ENCODE measurements around the gene MAMSTR.
"Not testable (repeated sequence)": the region's sequence is repeated elsewhere in the genome, so short reads cannot be mapped to it uniquely, and the experiment has no call there.

MAMSTR gene

DNA sequence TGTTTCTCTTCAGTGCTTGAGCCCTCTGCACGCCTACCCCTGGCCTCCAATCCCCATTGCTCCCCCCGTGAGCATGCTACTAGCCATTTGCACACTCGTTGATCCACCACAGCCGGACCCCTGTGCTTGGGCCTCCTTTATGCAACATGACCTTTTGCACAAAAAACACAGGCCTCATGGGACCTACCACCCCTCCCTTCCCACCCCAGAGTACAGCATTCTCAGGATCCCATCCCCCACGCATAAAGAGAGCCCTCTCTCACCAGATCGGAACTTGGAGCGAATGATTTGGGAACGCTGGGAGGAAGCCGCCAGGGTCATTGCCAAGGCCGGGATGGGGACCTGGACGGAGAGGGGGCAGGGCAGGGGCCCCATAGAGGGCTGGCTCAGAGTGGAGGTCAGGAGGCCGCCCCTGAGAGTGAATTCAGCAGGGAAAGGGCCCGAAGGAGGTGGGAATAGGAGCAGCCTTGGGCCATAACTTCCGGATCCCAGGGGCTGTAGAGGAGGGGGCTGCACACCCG is 754 bp downstream of the MAMSTR start:
- DNase-seq = no peak

DNA sequence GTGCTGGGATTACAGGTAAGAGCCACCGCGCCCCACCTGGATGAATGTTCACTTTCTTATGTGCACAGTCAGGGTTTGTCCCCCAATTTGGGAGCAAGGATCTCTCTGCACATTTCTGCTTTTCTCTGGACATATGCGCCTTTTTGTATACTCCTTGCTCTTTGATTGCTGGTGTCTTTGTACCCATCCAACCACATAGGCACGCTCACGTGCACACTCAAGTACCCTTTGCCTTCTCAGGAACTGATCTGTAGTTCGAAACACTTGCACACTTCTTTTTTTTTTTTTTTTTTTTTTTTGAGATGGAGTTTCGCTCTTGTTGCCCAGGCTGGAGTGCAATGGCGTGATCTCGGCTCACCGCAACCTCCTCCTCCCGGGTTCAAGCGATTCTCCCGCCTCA is 1.4 kb downstream of the MAMSTR start:
- DNase-seq = not testable (repeated sequence)

DNA sequence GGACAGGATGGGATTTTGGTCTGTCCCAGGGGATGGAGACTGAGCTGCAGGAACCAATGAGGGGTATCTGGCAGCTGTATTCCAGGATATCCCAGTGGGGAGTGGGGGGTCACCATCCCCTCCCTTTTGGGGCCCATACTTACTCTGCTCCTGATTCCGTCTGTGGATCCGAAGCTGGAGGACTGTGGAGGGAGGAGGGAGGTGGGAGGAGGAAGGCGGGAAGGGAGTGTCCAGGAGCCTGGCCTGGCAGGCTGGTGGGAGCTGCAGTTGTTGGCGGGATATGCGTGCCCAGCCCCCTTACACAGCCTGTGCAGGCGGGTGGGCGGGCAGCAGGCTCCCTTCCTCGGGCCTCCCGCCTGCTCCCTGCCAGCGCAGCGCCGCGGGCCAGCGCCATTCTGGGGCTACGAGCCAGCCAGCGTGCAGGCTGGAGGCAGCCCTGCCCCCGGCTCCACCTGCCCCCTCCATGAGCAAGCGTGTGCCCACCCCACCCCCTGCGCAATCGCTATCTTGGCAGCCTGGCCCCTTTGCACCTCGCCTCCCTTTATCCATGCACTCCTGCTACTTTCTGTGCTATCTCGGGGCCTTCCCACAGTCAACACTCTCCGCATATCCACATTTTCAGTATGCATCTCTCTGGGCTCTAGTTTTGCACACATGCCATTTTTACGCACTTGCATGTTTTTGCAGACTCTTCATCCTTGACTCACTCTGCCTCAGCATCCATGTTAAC is 2.8 kb downstream of the MAMSTR start:
- no peak for DNase-seq

DNA sequence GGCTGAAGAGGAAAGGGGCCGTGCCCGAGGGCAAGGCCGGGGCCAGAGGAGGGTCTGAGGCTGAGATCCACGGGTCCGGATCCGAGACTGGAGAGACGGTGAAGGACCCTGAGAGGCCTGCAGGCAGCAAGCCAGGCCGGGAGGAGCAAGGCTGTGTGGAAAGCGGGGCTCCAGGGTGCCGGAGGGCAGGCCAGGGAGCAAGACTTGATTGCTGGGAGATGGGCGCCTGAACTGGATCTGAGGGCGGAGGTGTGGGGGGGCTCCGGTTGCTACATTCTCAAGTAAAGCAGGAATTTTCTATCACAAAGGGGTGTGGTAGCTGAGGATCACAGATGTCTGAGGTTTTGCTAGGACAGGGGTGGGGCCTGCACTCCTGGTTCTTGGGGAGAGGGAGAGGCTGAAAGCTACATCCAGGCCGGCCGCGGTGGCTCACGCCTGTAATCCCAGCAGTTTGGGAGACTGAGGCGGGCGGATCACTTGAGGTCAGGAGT is 3.8 kb downstream of the MAMSTR start:
- DNase-seq = no peak

GRCh38 chr19:48714759-48715675 is 4.5 kb downstream of the MAMSTR start:
- DNase-seq = no peak

DNA sequence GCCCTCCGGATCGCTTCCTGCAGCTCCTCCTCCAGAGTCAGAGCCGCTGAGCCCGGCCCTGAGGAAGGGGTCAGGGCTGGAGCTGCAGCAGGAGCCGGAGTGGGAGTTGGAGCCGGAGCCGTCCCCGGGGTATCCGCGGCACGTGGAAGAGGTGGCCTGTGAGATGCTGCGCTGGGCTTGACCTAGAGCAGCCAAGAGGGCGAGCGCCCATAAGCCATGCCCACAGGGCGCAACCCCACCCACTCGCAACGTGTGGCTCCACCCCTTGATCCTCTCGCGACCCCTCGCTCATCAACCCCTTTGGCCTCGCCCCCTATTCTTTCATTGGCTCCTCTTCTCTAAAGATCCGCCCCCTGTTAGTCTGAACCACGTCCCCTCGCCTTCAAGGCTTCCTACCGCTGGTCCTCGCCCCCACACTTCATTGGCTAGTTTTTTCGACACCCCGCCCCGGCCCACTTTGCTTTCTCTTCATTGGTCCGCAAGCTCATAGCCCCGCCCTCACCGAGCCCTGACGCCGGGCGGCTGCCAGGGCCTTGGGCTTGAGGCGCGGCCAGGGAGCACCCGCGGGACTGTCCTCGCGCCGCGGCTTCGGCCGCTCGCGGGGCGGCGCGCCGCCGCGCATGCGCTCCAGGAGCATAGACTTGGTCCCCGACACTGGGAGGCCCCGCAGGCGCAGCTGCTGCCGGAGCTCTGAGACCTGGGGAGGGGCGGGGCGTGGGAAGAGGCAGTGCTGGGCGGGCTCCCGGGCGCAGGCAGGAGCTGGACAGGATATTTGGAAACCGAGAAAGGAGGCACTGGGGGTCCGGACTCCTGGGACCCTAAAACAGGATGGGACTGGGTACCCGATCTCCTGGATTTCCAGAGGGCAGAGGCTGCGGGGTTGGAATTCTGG is 5.4 kb downstream of the MAMSTR start:
- DNase-seq = peak; percentile 97

GRCh38 chr19:48713041-48713863 is 6.3 kb downstream of the MAMSTR start:
- DNase-seq = no peak

DNA sequence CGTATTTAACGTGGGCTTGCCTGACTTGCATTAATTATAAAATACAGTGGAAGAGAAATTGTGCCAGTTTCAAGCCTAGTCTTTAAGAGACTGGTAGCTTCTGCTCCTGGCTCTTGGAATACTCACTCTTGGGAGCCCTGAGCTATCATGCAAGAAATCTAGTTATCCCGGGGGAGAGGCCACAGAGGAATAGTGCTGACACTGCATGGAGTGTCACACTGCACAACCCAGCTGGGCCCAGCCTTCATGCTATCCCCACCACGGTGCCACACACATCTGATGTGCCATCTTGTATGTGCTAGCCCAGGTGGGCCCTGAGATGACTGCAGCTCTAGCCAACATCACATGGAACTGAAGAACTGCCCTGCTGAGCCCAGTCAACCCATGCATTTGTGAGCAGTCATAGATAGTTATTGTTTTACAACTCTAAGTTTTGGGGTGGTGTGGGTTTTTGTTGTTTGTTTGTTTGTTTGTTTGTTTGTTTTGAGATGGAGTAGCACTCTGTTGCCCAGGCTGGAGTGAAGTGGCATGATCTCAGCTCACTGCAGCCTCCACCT is 8.3 kb downstream of the MAMSTR start:
- no peak for DNase-seq

DNA sequence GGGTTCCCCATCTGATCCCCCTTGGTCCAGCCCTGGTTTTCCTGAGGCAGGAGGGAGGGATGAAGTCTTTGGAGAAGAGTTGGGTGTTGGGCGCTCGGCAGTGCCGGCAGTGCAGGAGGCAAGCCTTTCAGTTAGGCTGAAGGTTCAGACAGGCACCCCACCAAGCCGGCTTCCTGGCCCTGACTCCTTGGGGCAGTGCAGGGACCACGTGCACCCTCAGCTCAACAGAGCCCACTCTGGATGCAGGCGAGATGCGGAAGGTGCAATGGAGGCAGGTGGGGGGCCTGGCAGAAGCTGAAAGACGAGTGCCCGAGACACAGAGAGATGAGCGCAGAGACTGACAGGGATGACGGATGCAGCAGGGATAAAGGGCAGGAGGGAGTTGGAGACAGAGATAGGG is 11.1 kb downstream of the MAMSTR start:
- no peak for DNase-seq

DNA sequence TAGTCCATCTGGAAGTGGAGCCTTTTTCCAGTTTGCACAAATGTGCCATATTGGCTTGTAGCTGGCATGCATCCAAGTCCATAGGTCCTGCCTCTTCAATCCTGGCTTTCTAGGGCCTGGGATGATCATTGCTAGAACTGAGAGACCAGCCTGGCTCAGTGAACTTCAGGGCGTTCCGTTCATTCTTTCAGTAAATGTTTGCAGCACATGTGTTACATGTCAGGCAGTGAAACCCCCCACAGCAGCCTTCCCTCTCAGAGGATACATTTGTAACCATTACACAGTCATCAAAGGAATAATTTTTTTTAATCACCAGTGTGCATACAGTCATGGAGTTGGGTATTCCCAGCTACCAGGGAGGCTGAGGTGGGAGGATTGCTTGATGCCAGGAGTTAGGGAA is 14.1 kb downstream of the MAMSTR start:
- DNase-seq = no peak

DNA sequence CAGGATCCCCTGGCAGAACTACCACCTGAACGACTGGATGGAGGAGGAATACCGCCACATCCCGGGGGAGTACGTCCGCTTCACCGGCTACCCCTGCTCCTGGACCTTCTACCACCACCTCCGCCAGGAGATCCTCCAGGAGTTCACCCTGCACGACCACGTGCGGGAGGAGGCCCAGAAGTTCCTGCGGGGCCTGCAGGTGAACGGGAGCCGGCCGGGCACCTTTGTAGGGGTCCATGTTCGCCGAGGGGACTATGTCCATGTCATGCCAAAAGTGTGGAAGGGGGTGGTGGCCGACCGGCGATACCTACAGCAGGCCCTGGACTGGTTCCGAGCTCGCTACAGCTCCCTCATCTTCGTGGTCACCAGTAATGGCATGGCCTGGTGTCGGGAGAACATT is 16.2 kb downstream of the MAMSTR start:
- DNase-seq = no peak

- no peak for DNase-seq
These were observed 16.8 kb downstream of the MAMSTR start for GRCh38 chr19:48702701-48703100.

DNA sequence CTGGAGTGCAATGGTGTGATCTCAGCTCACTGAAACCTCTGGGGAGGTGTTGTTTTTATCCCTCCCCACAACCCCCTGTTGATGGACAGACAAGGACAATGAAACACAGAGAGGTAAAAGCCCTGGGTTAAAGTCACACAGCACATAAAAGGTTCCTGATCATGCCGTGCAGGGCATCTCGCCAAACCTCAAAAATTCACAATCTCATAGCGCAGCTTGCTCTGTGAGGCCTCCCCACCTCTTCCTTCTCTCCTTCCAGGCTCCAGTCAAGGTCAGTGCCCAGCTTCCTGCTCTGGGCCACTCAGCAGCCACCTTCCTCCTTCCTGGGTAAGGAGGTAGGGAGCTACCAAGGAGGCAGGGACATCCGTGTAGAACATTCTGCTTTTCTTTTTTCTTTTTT is 21.5 kb downstream of the MAMSTR start:
- no peak for DNase-seq

DNA sequence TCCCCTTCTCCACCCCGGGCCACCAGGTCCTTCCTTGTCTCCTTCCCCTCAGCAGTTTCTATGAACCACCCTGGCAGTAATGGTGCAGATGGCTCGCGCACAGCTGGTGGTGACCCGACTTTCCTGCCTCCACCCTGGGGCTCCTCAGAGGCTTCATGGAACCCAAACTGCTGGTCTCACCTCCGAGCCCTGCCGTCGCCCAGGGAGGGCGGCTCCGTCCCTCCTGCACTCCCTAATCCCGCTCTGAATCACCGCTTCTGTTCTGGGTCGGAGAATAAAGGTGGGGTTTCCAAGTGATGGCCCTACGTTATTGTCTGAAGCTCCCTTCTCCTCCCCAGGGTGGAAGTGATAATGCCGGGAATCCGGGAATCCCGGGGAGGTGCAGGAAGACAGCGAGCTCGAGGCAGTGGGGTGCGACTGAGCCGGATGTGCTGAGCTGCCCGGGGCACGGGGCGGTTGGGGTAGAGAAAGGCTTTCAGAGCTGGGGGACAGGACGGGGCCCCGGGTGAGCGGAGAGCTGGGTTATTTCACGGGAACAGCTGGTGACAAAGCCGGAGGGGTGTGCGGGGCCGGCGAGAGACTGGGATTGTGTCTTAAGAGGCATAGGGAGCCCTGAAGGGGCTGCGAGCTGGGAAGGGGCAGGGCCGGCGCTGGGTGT is 23.0 kb downstream of the MAMSTR start:
- no peak for DNase-seq

DNA sequence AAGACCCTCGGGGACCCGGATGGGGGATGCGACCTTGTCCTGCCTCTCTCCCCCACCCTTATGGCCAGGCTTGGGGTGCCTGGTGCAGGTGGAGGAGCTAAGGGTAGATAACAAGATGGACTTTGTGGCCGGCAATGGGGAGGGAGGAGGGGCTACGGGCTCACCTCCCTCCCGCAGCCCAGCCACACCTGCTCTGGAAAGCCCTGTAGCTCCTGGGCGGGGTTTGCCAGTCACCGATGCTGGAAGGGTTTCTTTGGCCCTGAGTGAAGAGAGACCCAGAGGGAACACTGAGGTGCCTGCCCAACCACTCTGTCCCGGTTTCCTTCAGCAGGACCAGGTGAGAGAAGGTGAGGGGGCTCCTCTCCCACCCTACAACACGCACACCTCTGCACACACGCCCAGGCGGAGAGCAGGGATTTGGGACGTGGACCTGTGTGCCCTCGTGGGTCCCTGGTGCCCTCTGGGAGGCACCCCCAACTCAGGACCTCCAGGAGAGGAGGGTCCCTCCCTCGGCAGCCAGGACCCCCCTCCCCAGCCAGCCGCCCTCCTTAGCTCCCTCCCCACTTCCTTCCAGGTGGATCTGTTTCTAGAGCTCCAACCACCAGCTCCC is 23.7 kb downstream of the MAMSTR start, which contains the start of gene FUT2:
TSS of gene FUT2 (plus strand) at position 229 of the 610 bp plus-strand sequence. CDS start 6,986 bp downstream, outside the sequence.
- DNase-seq = no peak

DNA sequence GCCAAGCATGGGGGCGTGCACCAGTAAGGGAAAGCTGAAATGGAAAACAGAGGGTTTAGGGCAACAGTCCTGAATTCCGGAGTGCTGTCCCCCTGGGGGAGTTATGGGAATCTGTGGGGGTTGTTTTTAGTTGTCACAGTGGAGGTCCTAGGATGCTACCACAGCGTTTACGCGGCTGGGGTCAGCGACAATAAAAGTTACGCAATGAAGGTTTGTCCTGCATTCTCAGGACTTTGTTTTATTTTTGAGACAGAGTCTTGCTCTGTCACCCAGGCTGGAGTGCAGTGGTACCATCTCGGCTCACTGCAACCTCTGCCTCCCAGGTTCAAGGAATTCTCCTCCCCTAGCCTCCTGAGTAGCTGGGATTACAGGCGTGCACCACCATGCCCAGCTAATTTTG is 25.9 kb downstream of the MAMSTR start:
- not testable (repeated sequence) for DNase-seq

DNA sequence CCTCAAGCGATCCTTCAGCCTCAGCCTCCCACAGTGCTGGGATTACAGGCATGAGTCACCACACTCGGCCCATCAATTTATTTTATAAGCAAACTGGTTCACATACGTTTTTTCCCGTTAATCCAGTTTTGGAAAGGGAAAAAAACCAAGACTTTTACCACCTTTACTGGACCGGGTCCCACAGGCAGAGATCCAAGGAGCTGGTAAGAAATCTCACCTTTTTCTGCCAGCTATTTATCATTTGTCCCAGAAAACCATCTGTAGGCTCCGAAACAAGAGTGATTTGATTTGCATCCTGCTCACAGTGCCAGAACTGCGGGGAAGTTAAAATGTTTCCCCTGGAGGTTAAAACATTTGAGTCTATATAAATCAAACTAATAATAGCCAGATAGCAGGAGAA is 30.1 kb downstream of the MAMSTR start:
- DNase-seq = no peak

DNA sequence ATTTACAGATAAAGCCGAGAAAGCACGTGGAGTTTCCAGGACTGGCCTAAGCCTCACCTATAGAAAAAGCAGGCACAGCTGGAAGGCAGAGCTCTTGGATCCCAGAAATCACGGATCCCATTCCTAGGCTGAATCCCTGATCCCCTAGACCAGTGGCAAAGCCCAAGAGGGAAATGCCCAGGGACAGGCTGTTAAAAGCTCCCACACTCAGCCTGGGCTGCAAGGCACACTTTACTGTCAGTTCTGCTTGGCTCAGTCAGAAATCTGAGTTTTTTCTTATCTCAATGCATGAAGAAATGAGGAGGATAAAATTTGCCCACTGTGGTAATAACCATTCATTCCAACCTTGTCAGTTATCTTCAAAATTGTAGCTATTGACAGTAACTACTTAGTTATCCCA is 31.7 kb downstream of the MAMSTR start:
- no peak for DNase-seq

DNA sequence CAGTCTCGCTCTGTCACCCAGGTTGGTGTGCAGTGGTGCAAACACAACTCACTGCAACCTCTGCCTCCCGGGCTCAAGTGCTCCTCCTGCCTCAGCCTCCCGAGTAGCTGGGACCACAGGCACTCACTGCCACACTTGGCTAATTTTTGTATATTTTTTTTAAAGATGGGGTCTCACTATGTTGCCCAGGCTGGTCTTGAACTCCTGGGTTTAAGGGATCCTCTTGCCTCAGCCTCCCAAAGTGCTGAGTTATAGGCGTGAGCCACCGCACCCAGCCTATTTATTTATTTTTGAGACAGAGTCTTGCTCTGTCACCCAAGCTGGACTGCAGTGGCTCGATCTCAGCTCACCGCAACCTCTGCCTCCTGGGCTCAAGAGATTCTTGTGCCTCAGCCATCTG is 32.9 kb downstream of the MAMSTR start:
- DNase-seq = not testable (repeated sequence)

DNA sequence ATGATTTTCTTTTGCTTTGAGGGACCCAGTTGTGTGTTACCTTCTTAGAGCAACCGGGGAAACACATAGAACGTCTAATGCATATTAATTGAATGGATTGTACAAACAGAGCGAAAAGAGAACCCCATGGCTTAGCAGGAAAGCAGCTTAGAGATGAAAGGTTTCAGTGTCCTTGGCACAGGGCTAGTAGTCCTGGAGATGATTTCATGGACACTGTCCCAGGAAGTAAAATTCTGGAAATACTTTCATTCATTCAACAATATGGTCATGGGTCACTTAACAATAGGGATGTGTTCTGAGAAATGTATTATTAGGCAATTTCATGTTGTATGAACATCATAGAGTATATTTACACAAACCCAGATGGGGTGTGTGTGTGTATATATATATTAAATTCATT is 33.4 kb downstream of the MAMSTR start:
- DNase-seq = no peak

Data from activated effector memory CD4-positive, alpha-beta T cell treated with Interleukin-2 at 50 U/mL for 16 hours (primary cell).